Fibroblast of lung (primary cell): ENCODE data around the gene GUCD1.

Experiments used
- CTCF ChIP-seq, 2 donors: IDR thresholded peaks in 1 of 2; conservative IDR thresholded peaks in 1 of 2; 1 replicate in 1 of 2; 2 replicates in 1 of 2; pipeline ENCODE4 v1.5.1; 2011 to 2012; ENCODE audit warnings: low read length in 2 of 2, control low read depth in 1 of 2, inconsistent platforms in 1 of 2, low read depth in 1 of 2, mild to moderate bottlenecking in 1 of 2
- EZH2 ChIP-seq: IDR thresholded peaks from 2 replicates; pipeline ENCODE4 v1.5.1; 2012; ENCODE audit warnings: low read length, control low read depth, mild to moderate bottlenecking; ENCODE audit errors: missing control alignments

- TF ChIP-seq CTCF (conservative IDR thresholded peaks at IDR 0.05 in 1 of 2, IDR thresholded peaks at IDR 0.05 in 1 of 2; ENCODE audit: low read depth in 1 of 2, low read length in 2 of 2) (no peak), EZH2 (no peak)
Measured at GRCh38 chr22:24515027-24515338, 40.0 kb downstream of the GUCD1 start.
